GM12865 (cell line): ENCODE results near the gene CTRL.

ENCODE experiments used
- DNase-seq: peaks from one replicate; pipeline ENCODE4 v3.0.0; 2010; ENCODE audit warnings: low read depth
- H3K4me3 ChIP-seq: 2 replicates; pipeline ENCODE4 v1.5.1; 2011; ENCODE audit warnings: mild to moderate bottlenecking, low read depth, low read length, control low read depth
- TF ChIP-seq, protein P1 (sequence below): IDR thresholded peaks from 2 replicates; pipeline ENCODE4 v1.5.1; 2011; ENCODE audit warnings: low read length, control low read depth, low read depth, inconsistent platforms; ENCODE audit not compliant: insufficient read depth; ENCODE audit errors: missing control alignments

The CTRL gene

DNA sequence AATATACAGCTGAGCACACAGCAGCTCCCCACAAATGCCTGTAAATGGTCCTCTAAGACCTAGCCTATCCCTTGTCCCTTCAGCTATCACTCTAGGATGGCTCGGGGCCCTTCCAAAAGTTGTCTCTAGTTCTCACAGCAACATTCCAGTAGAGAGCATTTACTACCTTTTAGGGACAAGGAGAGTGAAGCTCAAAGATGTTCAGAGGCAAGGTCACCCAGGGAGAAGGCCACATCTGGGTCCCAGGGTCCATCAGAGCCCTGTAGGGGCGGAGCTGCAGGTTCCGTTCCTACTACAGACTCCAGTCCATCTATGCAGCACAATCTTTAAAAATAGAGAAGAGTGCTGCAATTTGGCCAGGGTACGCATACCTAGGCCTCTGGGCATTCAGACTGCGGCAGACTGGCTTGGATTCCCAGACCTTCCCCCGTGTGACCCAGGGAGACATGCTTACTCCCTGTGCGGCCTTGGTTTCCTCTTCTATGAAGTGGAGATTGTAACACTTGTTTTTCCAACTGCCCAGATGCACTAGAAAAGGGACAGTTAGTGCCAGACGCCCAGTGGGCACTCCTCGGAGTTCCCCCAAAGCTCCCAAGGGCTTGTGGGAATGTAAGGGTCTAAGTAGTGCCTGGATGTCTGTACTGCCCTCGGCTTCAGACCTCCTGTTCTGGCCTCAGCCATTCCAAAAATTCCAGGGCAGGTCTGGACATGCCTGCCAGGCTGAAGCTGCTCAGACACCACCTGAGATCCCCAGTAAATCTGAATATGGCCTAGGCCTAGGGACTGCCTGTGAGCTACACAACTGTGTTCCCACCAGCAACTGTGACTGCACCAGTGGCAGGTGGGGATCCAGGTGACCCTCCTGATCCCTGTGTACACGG, 34.2 kb upstream of the CTRL start:
- H3K4me3 ChIP-seq = no peak overlapping the region; the same call in 1 of the 2 replicates
- DNase-seq = no peak
- TF ChIP-seq, protein P1, sequence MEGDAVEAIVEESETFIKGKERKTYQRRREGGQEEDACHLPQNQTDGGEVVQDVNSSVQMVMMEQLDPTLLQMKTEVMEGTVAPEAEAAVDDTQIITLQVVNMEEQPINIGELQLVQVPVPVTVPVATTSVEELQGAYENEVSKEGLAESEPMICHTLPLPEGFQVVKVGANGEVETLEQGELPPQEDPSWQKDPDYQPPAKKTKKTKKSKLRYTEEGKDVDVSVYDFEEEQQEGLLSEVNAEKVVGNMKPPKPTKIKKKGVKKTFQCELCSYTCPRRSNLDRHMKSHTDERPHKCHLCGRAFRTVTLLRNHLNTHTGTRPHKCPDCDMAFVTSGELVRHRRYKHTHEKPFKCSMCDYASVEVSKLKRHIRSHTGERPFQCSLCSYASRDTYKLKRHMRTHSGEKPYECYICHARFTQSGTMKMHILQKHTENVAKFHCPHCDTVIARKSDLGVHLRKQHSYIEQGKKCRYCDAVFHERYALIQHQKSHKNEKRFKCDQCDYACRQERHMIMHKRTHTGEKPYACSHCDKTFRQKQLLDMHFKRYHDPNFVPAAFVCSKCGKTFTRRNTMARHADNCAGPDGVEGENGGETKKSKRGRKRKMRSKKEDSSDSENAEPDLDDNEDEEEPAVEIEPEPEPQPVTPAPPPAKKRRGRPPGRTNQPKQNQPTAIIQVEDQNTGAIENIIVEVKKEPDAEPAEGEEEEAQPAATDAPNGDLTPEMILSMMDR = no peak

DNA sequence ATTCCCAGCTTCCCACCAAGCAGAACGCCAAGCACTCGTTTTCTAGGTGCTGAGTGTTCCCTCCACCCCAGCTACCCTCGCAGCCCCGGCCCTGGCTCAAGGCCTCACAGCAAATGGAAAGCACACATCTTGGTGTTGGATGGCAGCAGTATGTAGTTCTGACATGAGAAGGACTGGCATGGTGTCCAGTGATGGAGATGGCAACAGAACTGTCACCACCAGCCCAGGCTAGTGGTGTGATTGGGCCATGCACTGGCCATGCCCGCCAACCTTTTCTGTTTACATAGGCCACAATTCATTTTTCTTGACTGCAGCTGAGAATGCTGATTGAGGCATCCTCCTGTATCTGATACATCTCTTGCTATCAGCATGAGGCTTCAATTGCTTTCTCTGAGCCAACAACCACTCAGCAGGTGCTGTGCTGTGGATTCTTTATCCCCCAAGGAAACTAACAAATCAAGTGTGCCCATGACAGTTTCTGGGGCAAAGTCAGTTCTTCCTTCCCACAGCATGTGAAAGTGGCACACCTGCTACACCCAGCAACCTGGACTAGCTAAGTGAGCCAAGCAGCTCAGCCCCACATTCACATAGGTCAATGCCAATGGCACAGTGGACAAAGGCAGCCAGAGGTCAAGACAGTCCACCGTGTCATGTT, 32.9 kb upstream of the CTRL start:
- no peak overlapping the region for H3K4me3 ChIP-seq
- TF ChIP-seq, protein P1 = no peak
- DNase-seq = no peak

DNA sequence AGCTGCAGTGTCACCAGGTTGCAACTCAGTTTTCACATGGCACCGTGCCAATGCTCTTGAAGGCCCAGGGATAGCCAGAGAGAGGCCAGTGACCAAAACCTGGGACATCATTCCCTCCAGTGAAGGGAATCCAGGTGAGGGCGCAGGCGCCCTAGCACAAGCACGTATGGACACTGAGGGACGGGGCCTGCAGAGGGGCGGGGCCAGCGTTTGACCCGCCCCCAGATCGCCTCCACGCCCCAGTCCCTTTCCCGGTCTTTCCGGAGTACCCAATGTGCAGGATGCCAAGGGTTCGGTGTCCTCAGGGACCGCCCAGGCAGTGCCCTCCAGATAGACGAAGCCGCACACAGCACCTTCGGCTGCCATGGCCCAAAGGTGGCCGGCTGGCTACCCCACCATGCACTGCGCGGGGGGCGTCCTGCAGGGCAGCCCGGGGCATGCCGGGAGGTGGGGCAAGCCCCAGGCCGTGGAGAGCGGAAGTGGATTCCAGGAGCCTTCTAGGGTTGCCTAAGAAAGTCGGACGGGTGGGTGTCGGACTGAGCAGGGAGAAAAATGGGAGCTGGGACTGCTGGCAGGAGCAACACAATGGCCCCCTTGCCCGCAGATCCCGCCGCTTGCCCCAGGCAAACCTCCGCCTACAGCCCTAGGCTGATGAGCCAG, 32.1 kb upstream of the CTRL start:
- DNase-seq = no peak
- H3K4me3 ChIP-seq = no peak overlapping the region
- TF ChIP-seq, protein P1 = no peak

DNA sequence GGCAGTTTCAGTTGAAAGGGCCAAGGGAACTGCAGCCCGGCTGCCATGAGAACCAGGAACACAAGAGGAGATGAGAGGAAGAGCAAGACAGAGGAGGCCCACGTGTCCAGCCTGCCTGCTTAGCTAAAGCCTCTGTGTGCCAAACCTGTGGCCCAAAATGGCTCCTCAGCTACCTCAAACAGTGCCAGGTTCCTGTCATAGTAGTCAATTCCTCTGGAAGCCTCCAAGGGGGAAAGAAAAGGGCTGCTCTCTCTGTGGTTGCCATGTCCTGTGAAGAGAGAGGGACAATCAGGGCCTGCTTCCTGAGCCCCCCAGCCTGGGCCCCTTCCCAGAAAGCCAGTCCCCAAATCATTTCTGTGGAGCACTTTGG, 31.6 kb upstream of the CTRL start:
- TF ChIP-seq, protein P1 = no peak
- no peak overlapping the region for H3K4me3 ChIP-seq
- DNase-seq = no peak

- DNase-seq = no peak
- TF ChIP-seq, protein P1 = no peak
- no peak overlapping the region for H3K4me3 ChIP-seq
Measured at GRCh38 chr16:67962135-67962534, 30.5 kb upstream of the CTRL start.

- no peak overlapping the region for H3K4me3 ChIP-seq
- DNase-seq = no peak
Measured at GRCh38 chr16:67961551-67961957, 29.9 kb upstream of the CTRL start.

More at GRCh38 chr16:67961551-67961957, 29.9 kb upstream of the CTRL start:
- TF ChIP-seq, protein P1 = no peak
